GM12878 (cell line): ENCODE data around the gene PMM2. TPM values are rescaled to one million over a fixed set of nuclear protein-coding genes. Genes with fewer than 3 reads are reported as not detected.

Experiments
- ATAC-seq: fragments of 200-7000 bp; cut with Tn5 transposase; 3 replicates; pipeline ENCODE4 v1.9.1; 2020; ENCODE audit warnings: mild to moderate bottlenecking, moderate library complexity
- BruUV-seq: library from RNA; stranded (reverse); fragments of 400-500 nt; replicated peaks from 2 replicates; lab custom pipeline; 2021; lab: Mats Ljungman, UMichigan
- CTCF ChIA-PET: fragments of 300-600 bp; sonication (Branson Sonifier 250); formaldehyde crosslinking; extraction: SDS; loops from one replicate; lab custom pipeline; 2021; ENCODE audit warnings: inconsistent platforms; lab: Yijun Ruan, JAX
- POLR2A ChIA-PET: fragments of 350-600 bp; formaldehyde crosslinking; extraction: SDS; loops from one replicate; lab custom pipeline; 2021; ENCODE audit warnings: inconsistent platforms; lab: Charles Lee
- RAD21 ChIA-PET: fragments of 300-600 bp; sonication (Branson Sonifier 250); formaldehyde crosslinking; loops from one replicate; lab custom pipeline; 2023; ENCODE audit warnings: antibody characterized with exemption; ENCODE audit not compliant: unreplicated experiment; lab: Charles Lee
- SMC1A ChIA-PET: fragments of 300-600 bp; sonication (Branson Sonifier 250); formaldehyde crosslinking; loops from one replicate; lab custom pipeline; 2023; ENCODE audit not compliant: unreplicated experiment, uncharacterized antibody; lab: Charles Lee
- DNase-seq: peaks from one replicate; pipeline ENCODE4 v3.0.0-alpha.2; 2011; ENCODE audit warnings: low read depth, low spot score
- FAIRE-seq: peaks from 3 replicates; lab custom pipeline; 2011; peaks lifted over from hg19 to GRCh38; lab: Jason Lieb, UNC
- H2AFZ ChIP-seq: 2 replicates; pipeline ENCODE4 v1.6.0; 2011; ENCODE audit warnings: low read depth, low read length, control low read depth; ENCODE audit not compliant: control insufficient read depth
- H3K27ac ChIP-seq: 2 replicates; pipeline ENCODE4 v1.5.1; 2011; ENCODE audit warnings: control low read depth; ENCODE audit not compliant: control insufficient read depth, insufficient read depth
- H3K27me3 ChIP-seq, 2 experiments: replicated peaks in 1 of 2; 2 replicates each; pipeline versions ENCODE4 v1.6.0 to v1.6.1; 2011; ENCODE audit warnings: low read length in 1 of 2; ENCODE audit not compliant: control insufficient read depth in 2 of 2, insufficient read depth in 2 of 2
- H3K36me3 ChIP-seq, 2 experiments: 2 replicates each; pipeline ENCODE4 v1.5.1; 2011; ENCODE audit warnings: low read length in 1 of 2; ENCODE audit not compliant: control insufficient read depth in 2 of 2, insufficient read depth in 2 of 2
- H3K4me1 ChIP-seq: 2 replicates; pipeline ENCODE4 v1.6.1; 2011; ENCODE audit warnings: mild to moderate bottlenecking, low read length, moderate library complexity, mixed read lengths; ENCODE audit not compliant: control insufficient read depth, insufficient read depth
- H3K4me2 ChIP-seq: 2 replicates; pipeline ENCODE4 v1.6.0; 2011; ENCODE audit warnings: control low read depth; ENCODE audit not compliant: control insufficient read depth, insufficient read depth
- H3K4me3 ChIP-seq: fragments of 200-600 bp; sonication (generic); 2 replicates; pipeline ENCODE4 v1.5.1; 2016
- H3K79me2 ChIP-seq: 2 replicates; pipeline ENCODE4 v1.6.0; 2011; ENCODE audit warnings: low read length; ENCODE audit not compliant: control insufficient read depth, insufficient read depth
- H3K9ac ChIP-seq: 2 replicates; pipeline ENCODE4 v1.8.0; 2011; ENCODE audit warnings: low read length, control low read depth, mixed read lengths; ENCODE audit not compliant: control insufficient read depth, insufficient read depth
- H3K9me3 ChIP-seq: replicated peaks from 3 replicates; pipeline ENCODE4 v1.5.1; 2011; ENCODE audit warnings: mild to moderate bottlenecking, low read length; ENCODE audit not compliant: control insufficient read depth, insufficient read depth
- H4K20me1 ChIP-seq: 2 replicates; pipeline ENCODE4 v1.6.0; 2011; ENCODE audit not compliant: control insufficient read depth, insufficient read depth
- BCL11A ChIP-seq: IDR thresholded peaks from 2 replicates; pipeline ENCODE4 v1.6.1; 2011; ENCODE audit warnings: low read depth, low read length
- FOXK2 ChIP-seq: fragments of 450-650 bp; IDR thresholded peaks from 2 replicates; pipeline ENCODE4 v1.6.1; 2017; ENCODE audit warnings: mild to moderate bottlenecking, moderate library complexity
- HDGF ChIP-seq: fragments of 450-650 bp; IDR thresholded peaks from 2 replicates; pipeline ENCODE4 v1.6.1; 2016; ENCODE audit warnings: antibody characterized with exemption
- LARP7 ChIP-seq: fragments of 450-650 bp; IDR thresholded peaks from 2 replicates; pipeline ENCODE4 v1.6.1; 2017; ENCODE audit warnings: mild to moderate bottlenecking
- MXI1 ChIP-seq: fragments of 150-350 bp; IDR thresholded peaks from 2 replicates; pipeline ENCODE4 v1.6.1; 2011; ENCODE audit warnings: low read depth, mild to moderate bottlenecking, inconsistent platforms, low read length, improper control_type of control experiment
- POLR2A ChIP-seq: IDR thresholded peaks from 2 replicates; pipeline ENCODE4 v1.6.1; 2011; ENCODE audit warnings: low read depth, mild to moderate bottlenecking, low read length
- RUNX3 ChIP-seq: IDR thresholded peaks from 2 replicates; pipeline ENCODE4 v1.6.1; 2012; ENCODE audit warnings: low read length, inconsistent platforms
- SKIL ChIP-seq: fragments of 450-650 bp; IDR thresholded peaks from 2 replicates; pipeline ENCODE4 v1.6.1; 2017; ENCODE audit warnings: mild to moderate bottlenecking, low read depth, inconsistent platforms; ENCODE audit not compliant: poor library complexity, severe bottlenecking
- STAT3 ChIP-seq: IDR thresholded peaks from 2 replicates; pipeline ENCODE4 v1.6.1; 2011; ENCODE audit warnings: low read depth, low read length, improper control_type of control experiment
- ZBED1 ChIP-seq: IDR thresholded peaks from 2 replicates; pipeline ENCODE4 v1.6.1; 2016; ENCODE audit warnings: borderline replicate concordance
- ZBTB4 ChIP-seq: fragments of 450-650 bp; formaldehyde crosslinking; IDR thresholded peaks from 2 replicates; pipeline ENCODE4 v1.4.0; 2022; ENCODE audit warnings: mild to moderate bottlenecking, moderate library complexity
- WGBS: methylation state at CpG from one replicate; pipeline ENCODE4 v1.1.6; 2016; ENCODE audit warnings: low lambda C conversion rate; ENCODE audit not compliant: insufficient replicate concordance, insufficient coverage; ENCODE audit errors: missing lambda C conversion rate; 5-methylcytosine and 5-hydroxymethylcytosine counted together
- in situ Hi-C: fragments of 300-500 bp; cut with MboI; formaldehyde crosslinking; loops from 9 replicates; pipeline ENCODE4 v1.14.3; 2018; ENCODE audit warnings: mixed read lengths
- intact Hi-C: fragments of 100-400 bp; cut with micrococcal nuclease; formaldehyde crosslinking; loops from one replicate; pipeline ENCODE4 v1.14.2; 2022; ENCODE audit not compliant: unreplicated experiment
- polyA plus RNA-seq, 11 experiments: library from polyadenylated mRNA; depleted of rRNA in 4 of 11; unstranded in 6 of 11; stranded (reverse) in 5 of 11; fragments of >200 nt; fragmentation: Nextera tagmentation in 4 of 11; fragmentation: Illumina TruSeq in 1 of 11; extraction: Ambion mirVana in 4 of 11; extraction: Trizol in 1 of 11; gene quantifications; 1 replicate in 1 of 11; 2 replicates in 10 of 11; pipeline versions ENCODE4 v1.2.1 to v1.2.3, GENCODE V29; 2011 to 2016; ENCODE audit warnings: inconsistent platforms in 2 of 11, missing spikeins in 2 of 11, low read depth in 1 of 11
- total RNA-seq, 4 experiments: library from RNA; depleted of rRNA in 3 of 4; stranded (reverse); fragments of >200 nt in 3 of 4; fragmentation: Illumina TruSeq in 1 of 4; extraction: Trizol in 1 of 4; gene quantifications; 2 replicates each; pipeline versions ENCODE4 v1.2.1 to v1.2.3, GENCODE V29; 2013 to 2021
- TF ChIP-seq, protein P1 (sequence below): IDR thresholded peaks from 2 replicates; pipeline ENCODE4 v1.6.1; 2012; ENCODE audit warnings: low read depth, low read length, improper control_type of control experiment

Gene PMM2
- total and polyA plus RNA-seq, 10 of the 15 experiments (the other 5 are each of a cell fraction or from before 2014, with no cell fraction given) = 22.6 to 69.4 (median 52.3) TPM

GRCh38 chr16:8774208-8774607 is 23.4 kb upstream of the PMM2 start:
- no TSS peak for BruUV-seq
- WGBS = 76% methylated on average over 11 of the region's 11 CpGs
- no peak overlapping the region for H3K4me3 ChIP-seq
- ChIA-PET RAD21 (no interaction called here), POLR2A (no interaction called here), CTCF (interaction anchor here (0.6 kb wide), 1 partner anchor 105 kb away, joined by 3 read pairs; no protein-coding TSS in a partner anchor), SMC1A (interaction anchor here (1.2 kb wide), 1 partner anchor 16 kb away, joined by 3 read pairs; no protein-coding TSS in a partner anchor)
- no peaks in the 10 kb centered on the region for H3K36me3 ChIP-seq
- FAIRE-seq = no peak
- H3K9me3 ChIP-seq = no peaks in the 10 kb centered on the region; the same call in 2 of the 3 replicates
- DNase-seq = no peak
- intact Hi-C loops (no loop called here), in situ Hi-C loops (no loop called here)
- TF ChIP-seq HDGF (no peak), ZBED1 (no peak), POLR2A (no peak), SKIL (no peak), ZBTB4 (CRISPR knock-in tag) (no peak), BCL11A (no peak), STAT3 (no peak), LARP7 (no peak), FOXK2 (no peak), RUNX3 (no peak), MXI1 (no peak)
- TF ChIP-seq, protein P1, sequence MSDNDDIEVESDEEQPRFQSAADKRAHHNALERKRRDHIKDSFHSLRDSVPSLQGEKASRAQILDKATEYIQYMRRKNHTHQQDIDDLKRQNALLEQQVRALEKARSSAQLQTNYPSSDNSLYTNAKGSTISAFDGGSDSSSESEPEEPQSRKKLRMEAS = no peak
- H3K27ac ChIP-seq = no peak overlapping the region
- H3K4me2 ChIP-seq = no peak overlapping the region
- H3K9ac ChIP-seq = no peak overlapping the region
- H4K20me1 ChIP-seq = no peaks in the 10 kb centered on the region
- H3K79me2 ChIP-seq = no peaks in the 10 kb centered on the region
- no peak overlapping the region for H2AFZ ChIP-seq
- no peaks in the 10 kb centered on the region for H3K4me1 ChIP-seq
- no peak for ATAC-seq
- H3K27me3 ChIP-seq = no peaks in the 10 kb centered on the region
